GM18517 (cell line): ENCODE data around the gene CROCC2.

Source experiments
- ATAC-seq: cut with Tn5 transposase; IDR thresholded peaks from one replicate; pipeline ENCODE4 v1.9.1; 2021; ENCODE audit warnings: mild to moderate bottlenecking, moderate library complexity; ENCODE audit not compliant: unreplicated experiment

CROCC2 gene

DNA sequence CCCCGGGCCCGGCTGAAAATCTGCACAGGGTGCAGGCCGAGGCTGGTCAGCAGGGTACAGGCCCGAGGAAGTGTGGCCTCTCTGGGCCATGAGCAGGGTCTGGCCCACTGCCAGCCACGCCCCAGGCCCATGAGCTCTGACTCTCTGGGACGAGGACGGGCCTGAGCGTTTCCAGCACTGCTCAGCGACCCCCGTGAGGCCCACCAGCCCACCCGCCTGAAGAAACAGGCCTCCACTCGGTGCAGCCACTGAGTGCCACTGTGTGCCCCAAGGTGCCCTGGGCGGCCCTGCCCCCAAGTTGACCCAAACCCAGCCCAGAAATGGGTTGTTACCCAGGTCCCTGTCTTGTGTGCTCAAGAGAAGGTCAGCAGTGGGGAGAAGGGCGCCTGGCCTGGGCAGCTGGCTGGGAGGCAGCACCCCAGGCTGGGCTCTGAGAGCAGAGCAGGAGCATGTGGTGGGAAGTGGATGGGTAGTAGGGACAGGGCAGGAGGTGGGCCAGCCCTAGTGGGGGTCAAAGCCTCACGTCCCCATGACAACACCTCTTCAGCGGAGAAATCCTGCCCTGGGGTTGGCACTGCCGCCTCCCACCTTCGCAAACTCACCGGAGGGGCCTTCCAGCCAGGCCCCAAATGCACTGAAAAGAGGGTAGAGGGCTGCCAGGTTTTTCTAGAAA, 90.2 kb downstream of the CROCC2 start:
- no peak for ATAC-seq

DNA sequence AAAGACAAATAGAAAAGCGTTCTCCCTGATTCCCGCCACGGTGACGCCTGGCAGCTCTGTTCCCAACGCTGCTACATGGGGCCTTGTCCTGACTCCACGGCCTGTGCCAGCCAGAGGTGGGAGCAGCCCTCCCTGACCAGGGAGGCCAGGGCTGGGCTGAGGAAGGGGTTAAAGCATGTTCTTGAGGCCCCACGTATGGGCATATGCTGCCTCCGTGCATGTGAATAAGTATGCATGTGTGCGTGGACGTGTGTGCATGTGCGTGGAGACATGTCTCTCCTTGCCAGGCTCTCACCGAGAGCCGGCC, 90.7 kb downstream of the CROCC2 start:
- no peak for ATAC-seq

GRCh38 chr2:240997141-240997855, 91.2 kb downstream of the CROCC2 start:
- no peak for ATAC-seq

DNA sequence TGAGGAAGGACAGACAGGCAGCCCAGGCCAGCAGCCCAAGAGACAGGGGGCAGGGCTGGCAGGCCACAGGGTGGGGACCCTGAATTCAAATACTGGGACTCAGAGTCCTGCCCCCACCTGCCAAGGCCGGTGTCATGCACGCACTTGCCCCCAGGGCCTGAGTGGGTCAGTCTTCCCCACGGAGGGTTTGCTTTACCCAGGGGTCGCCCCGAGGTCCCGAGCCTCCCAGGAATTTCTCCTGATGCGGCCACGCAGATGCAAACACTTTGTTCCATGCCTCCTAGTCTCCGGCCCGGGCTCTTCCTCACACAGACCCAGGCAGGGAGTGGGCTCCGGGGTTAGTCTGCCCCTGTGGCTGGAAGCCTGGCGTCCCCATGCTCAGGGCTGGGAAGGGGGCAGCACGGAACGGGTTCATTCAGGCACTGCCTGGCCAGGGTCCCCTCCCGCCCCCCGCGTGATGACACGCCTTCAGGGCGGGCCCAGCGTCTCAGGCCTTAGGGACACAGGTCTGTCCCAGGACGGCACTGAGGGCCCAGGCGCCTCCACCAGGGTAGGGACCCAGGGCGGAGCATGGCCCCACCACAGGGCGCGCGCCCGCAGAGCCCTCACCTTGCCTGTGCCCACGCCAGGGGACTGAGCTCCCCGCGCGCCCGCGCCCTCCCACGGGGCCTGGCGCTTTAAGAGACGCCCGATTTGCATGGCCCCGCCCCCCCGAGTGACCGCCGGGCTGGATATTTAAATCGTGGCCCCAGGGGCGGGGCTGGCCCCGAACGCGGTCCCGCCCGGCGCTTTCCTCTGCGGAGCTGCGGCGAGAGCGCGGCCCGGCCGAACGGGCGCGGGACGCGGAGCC, 91.9 kb downstream of the CROCC2 start, which contains the start of gene SNED1:
Gene SNED1 (plus strand): TSS at position 763 of the 850 bp plus-strand sequence. CDS start 220 bp downstream, outside the sequence.
- no peak for ATAC-seq

- no peak for ATAC-seq
These were observed 92.5 kb downstream of the CROCC2 start for GRCh38 chr2:240998706-240998994.

GRCh38 chr2:240998995-240999791, 93.1 kb downstream of the CROCC2 start:
- no peak for ATAC-seq

DNA sequence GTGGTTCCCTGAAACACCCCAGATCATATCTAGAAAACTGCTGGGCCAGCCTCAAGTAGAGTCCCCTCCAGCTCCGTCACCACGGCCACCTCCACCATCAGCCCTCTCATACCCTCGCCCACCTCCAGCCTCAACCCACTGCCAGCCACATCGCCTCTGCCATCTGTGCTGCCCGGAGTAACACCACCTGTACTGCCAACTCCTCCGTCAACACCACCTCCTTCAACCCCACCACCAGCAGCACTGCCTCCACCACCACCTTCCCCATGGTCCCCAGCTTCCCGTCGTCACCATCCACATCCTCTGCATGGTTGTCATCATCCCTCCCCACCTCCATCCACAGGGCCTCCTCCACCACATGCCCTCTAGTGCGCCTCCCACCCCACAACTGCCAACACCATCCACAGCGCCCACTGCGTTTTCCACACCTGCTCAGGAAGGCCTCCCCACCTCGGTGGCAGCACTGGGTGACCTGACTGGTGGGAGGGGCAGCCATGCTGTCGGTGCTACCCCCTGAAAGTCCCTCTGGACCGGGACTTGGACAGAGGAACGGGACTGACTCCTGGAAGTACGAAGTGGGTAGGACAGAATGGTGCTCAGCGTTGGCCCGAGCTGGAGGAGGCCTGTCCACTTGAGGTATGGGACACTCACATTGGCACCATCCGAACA, 93.9 kb downstream of the CROCC2 start:
- ATAC-seq, result no peak

GRCh38 chr2:241000831-241001321, 94.7 kb downstream of the CROCC2 start:
- no peak for ATAC-seq

- ATAC-seq, result no peak
These were observed 95.5 kb downstream of the CROCC2 start for GRCh38 chr2:241001413-241002274.

DNA sequence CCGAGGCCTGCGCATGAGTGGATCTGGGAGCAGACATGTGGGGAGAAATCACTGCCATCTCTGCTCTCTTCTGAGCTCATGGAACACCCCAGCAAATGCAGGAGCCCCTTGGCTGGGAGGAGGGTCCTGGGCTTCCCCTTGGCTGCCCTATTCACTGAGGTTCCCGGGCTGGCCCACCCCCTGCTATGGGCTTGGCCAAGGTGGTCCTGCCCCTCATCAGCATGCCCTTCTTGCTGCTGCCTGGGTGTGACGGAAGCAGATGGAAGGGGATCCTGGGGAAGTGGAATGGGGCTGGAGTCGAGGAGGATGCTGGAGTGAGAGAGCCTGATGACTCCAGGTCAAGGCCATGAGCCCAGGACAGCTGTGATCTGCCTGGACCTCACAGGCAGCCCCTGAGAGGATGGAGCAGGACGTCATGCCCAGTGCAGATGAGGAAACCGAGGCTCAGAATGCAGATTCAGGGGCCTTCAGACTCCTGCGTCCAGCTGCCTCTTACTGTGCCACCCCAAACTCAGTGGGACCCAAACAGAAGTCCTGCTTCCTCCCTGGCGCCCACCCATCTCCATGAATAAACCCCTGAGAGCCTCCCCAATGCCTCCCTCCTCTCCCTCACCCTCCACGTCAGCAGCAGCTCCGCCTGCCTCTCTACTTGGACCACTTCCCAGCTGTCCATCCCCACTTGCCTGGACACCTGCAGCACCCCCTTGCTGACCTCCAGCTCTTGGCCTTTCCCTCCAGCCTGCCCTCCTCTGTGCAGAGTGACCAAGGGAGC, 96.3 kb downstream of the CROCC2 start:
- ATAC-seq, result no peak

GRCh38 chr2:241003047-241003360, 96.9 kb downstream of the CROCC2 start:
- no peak for ATAC-seq

GRCh38 chr2:241003369-241003768, 97.2 kb downstream of the CROCC2 start:
- no peak for ATAC-seq

- ATAC-seq, result no peak
These were observed 97.9 kb downstream of the CROCC2 start for GRCh38 chr2:241003830-241004564.

GRCh38 chr2:241005569-241005968, 99.4 kb downstream of the CROCC2 start:
- ATAC-seq, result no peak

DNA sequence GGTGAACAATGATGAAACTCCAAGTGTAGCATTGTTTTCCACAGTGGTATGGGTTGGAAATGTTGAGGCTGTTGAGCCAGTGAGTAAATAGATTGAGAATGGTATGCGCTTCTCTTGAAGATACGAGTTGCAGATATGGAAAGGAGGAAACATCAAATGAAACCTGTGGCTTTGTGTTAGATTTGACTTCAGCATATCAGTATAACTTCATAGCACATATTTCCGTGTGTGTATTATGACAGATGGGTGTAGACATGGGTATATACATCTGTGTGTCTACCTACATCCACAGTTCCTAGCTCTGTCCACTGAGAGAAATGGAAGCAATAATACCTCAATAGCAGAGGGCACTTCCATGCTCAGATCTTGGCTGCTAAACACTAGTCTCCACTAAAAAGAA, 100.3 kb downstream of the CROCC2 start:
- ATAC-seq, result no peak

DNA sequence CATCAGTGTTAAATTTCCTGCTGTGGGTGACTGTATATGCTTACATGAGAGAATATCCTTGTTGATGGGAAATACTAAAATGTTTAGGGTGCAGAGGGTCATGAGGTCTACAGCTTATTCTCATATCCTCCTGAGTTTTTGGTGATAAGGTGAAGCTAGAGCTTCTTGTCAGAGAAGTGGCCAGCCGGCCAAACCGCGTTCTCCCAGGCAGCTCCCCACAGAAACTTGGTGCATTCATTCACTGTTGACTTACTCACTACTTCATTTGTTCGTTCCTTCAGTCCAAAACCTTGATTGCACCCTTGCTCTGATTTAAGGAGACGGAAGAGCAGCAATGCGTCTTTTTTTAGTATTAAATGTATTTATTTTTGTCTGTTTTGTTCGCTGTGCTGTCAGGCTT, 101.0 kb downstream of the CROCC2 start:
- no peak for ATAC-seq

GRCh38 chr2:241007880-241008710, 102.0 kb downstream of the CROCC2 start:
- no peak for ATAC-seq
